K562 (cell line): Measurements from ENCODE around the gene CREM. TPM values are rescaled to one million over a fixed set of nuclear protein-coding genes. Genes with fewer than 3 reads are reported as not detected.

Source experiments
- ATAC-seq: fragments of 200-7000 bp; cut with Tn5 transposase; 3 replicates; pipeline ENCODE4 v1.9.1; 2020; ENCODE audit warnings: moderate library complexity
- BruUV-seq: library from RNA; stranded (reverse); fragments of 400-500 nt; replicated peaks from 2 replicates; lab custom pipeline; 2021; lab: Mats Ljungman, UMichigan
- CTCF ChIA-PET: fragments of 300-600 bp; formaldehyde crosslinking; extraction: SDS; loops from one replicate; lab custom pipeline; 2021; ENCODE audit warnings: low intra/inter-chr PET ratio; lab: Yijun Ruan, JAX
- POLR2A ChIA-PET: fragments of 300-600, 350-650 bp; sonication (Branson Sonifier 250); formaldehyde crosslinking; extraction: SDS; loops from one replicate; lab custom pipeline; 2021; ENCODE audit warnings: antibody characterized with exemption, inconsistent platforms; lab: Yijun Ruan, JAX
- DNase-seq, 4 experiments: peaks; one replicate each; pipeline versions ENCODE4 v3.0.0 to v3.0.0-alpha.2; 2011 to 2018; ENCODE audit warnings: low spot score in 3 of 4, mixed read lengths in 3 of 4; ENCODE audit errors: extremely low read depth in 1 of 4
- FAIRE-seq: peaks from 2 replicates; lab custom pipeline; 2011; peaks lifted over from hg19 to GRCh38; lab: Jason Lieb, UNC
- H2AFZ ChIP-seq: 2 replicates; pipeline ENCODE4 v1.6.0; 2011; ENCODE audit warnings: low read depth, low read length, control low read depth, inconsistent platforms
- H3K27ac ChIP-seq: fragments of 200-600 bp; 3 replicates; pipeline ENCODE4 v1.8.0; 2011; ENCODE audit warnings: low read depth, mild to moderate bottlenecking, control low read depth, inconsistent platforms, low read length, moderate library complexity, mixed read lengths; ENCODE audit errors: extremely low read depth
- H3K27me3 ChIP-seq, 2 experiments: fragments of 300-600 bp in 1 of 2; 2 replicates in 1 of 2; 3 replicates in 1 of 2; pipeline versions ENCODE4 v1.6.0 to v1.8.0; 2011; ENCODE audit warnings: inconsistent platforms in 2 of 2, low read length in 2 of 2, mild to moderate bottlenecking in 1 of 2, mixed read lengths in 1 of 2, moderate library complexity in 1 of 2; ENCODE audit not compliant: control insufficient read depth in 2 of 2, insufficient read depth in 2 of 2
- H3K36me3 ChIP-seq: fragments of 300-600 bp; 3 replicates; pipeline ENCODE4 v1.8.0; 2011; ENCODE audit warnings: mild to moderate bottlenecking, low read length, inconsistent platforms; ENCODE audit not compliant: control insufficient read depth, insufficient read depth
- H3K4me1 ChIP-seq, 2 experiments: fragments of 200-600 bp in 1 of 2; replicated peaks in 1 of 2; 2 replicates in 1 of 2; 3 replicates in 1 of 2; pipeline versions ENCODE4 v1.5.1 to v1.8.0; 2011; ENCODE audit warnings: inconsistent platforms in 2 of 2, low read length in 2 of 2, mild to moderate bottlenecking in 1 of 2, mixed read lengths in 1 of 2, moderate library complexity in 1 of 2; ENCODE audit not compliant: control insufficient read depth in 2 of 2, insufficient read depth in 2 of 2
- H3K4me2 ChIP-seq: 2 replicates; pipeline ENCODE4 v1.6.1; 2011; ENCODE audit warnings: low read length, control low read depth, inconsistent platforms, mixed read lengths; ENCODE audit not compliant: insufficient read depth
- H3K4me3 ChIP-seq: fragments of 200-600 bp; sonication (generic), shearing (Covaris generic); 2 replicates; pipeline ENCODE4 v1.5.1; 2016; ENCODE audit warnings: control low read depth, inconsistent platforms
- H3K79me2 ChIP-seq: fragments of 200-600 bp; 3 replicates; pipeline ENCODE4 v1.8.0; 2011; ENCODE audit warnings: low read length, inconsistent platforms; ENCODE audit not compliant: control insufficient read depth, insufficient read depth
- H3K9ac ChIP-seq, 2 experiments: 2 replicates each; pipeline versions ENCODE4 v1.6.0 to v1.6.1; 2011; ENCODE audit warnings: low read depth in 2 of 2, low read length in 2 of 2, control low read depth in 1 of 2, inconsistent platforms in 1 of 2, mild to moderate bottlenecking in 1 of 2, mixed read lengths in 1 of 2; ENCODE audit not compliant: insufficient read depth in 1 of 2
- H3K9me1 ChIP-seq: one replicate; pipeline ENCODE4 v1.6.0; 2011; ENCODE audit warnings: inconsistent platforms, mild to moderate bottlenecking, low read length, moderate library complexity; ENCODE audit not compliant: control insufficient read depth, insufficient read depth
- H3K9me3 ChIP-seq: replicated peaks from 2 replicates; pipeline ENCODE4 v1.5.1; 2011; ENCODE audit warnings: low read depth, low read length, inconsistent platforms; ENCODE audit not compliant: control insufficient read depth, insufficient read depth
- H4K20me1 ChIP-seq: replicated peaks from 2 replicates; pipeline ENCODE4 v1.6.1; 2011; ENCODE audit warnings: low read length, inconsistent platforms, mixed read lengths; ENCODE audit not compliant: control insufficient read depth, insufficient read depth
- CEBPG ChIP-seq, 3 experiments: fragments of 200-800 bp in 1 of 3; sonication (Bioruptor generic) in 1 of 3; sonication (generic) in 1 of 3; formaldehyde crosslinking in 1 of 3; IDR thresholded peaks in 2 of 3; conservative IDR thresholded peaks in 1 of 3; 2 replicates each; pipeline versions ENCODE4 v1.6.1 to v1.8.0; 2016 to 2022; ENCODE audit warnings: missing compliant biosample characterization in 2 of 3, missing genetic modification characterization in 2 of 3, mild to moderate bottlenecking in 1 of 3, missing genetic modification reagents in 1 of 3
- CTCF ChIP-seq, 3 experiments: IDR thresholded peaks in 2 of 3; conservative IDR thresholded peaks in 1 of 3; 2 replicates each; pipeline ENCODE4 v1.5.1; 2011 to 2012; ENCODE audit warnings: low read length in 3 of 3, mild to moderate bottlenecking in 3 of 3, control low read depth in 2 of 3, improper control_type of control experiment in 1 of 3, inconsistent platforms in 1 of 3, low read depth in 1 of 3, mixed read lengths in 1 of 3, moderate library complexity in 1 of 3; ENCODE audit not compliant: insufficient read depth in 2 of 3
- FUS ChIP-seq: fragments of 200-400 bp; formaldehyde crosslinking; optimal IDR thresholded peaks from 2 replicates; pipeline ENCODE3; 2017; ENCODE audit warnings: low read depth, low read length
- GATAD2B ChIP-seq: fragments of 450-650 bp; IDR thresholded peaks from 2 replicates; pipeline ENCODE4 v1.6.1; 2017; ENCODE audit warnings: mild to moderate bottlenecking, borderline replicate concordance
- MAX ChIP-seq: sonication (generic); formaldehyde crosslinking; IDR thresholded peaks from 2 replicates; pipeline ENCODE4 v1.9.0; 2022; ENCODE audit warnings: mild to moderate bottlenecking, missing genetic modification reagents
- NBN ChIP-seq: fragments of 450-650 bp; IDR thresholded peaks from 2 replicates; pipeline ENCODE4 v1.6.1; 2016; ENCODE audit warnings: low read depth, mild to moderate bottlenecking
- NFRKB ChIP-seq: fragments of 450-650 bp; IDR thresholded peaks from 2 replicates; pipeline ENCODE4 v1.6.1; 2016; ENCODE audit warnings: low read depth
- SAFB2 ChIP-seq: fragments of 200-400 bp; formaldehyde crosslinking; IDR thresholded peaks from 2 replicates; pipeline ENCODE4 v1.6.1; 2018; ENCODE audit warnings: borderline replicate concordance, low read length, low read depth, moderate library complexity; ENCODE audit not compliant: severe bottlenecking
- SMARCA5 ChIP-seq: fragments of 450-650 bp; IDR thresholded peaks from 2 replicates; pipeline ENCODE4 v1.6.1; 2016
- ZNF212 ChIP-seq: fragments of 450-650 bp; formaldehyde crosslinking; IDR thresholded peaks from 2 replicates; pipeline ENCODE4 v1.4.0; 2020; ENCODE audit warnings: mild to moderate bottlenecking
- ZNF584 ChIP-seq: fragments of 200-800 bp; sonication (Bioruptor generic); IDR thresholded peaks from 2 replicates; pipeline ENCODE4 v1.6.1; 2016; ENCODE audit warnings: low read depth, mild to moderate bottlenecking, missing genetic modification characterization, missing compliant biosample characterization
- WGBS: fragments of 100-300 bp; shearing (Covaris generic); methylation state at CpG from one replicate; pipeline ENCODE4 v1.1.6; 2016; ENCODE audit warnings: low coverage, mixed read lengths; ENCODE audit not compliant: insufficient coverage; ENCODE audit errors: missing lambda C conversion rate; 5-methylcytosine and 5-hydroxymethylcytosine counted together
- in situ Hi-C: fragments of 300-500 bp; cut with MboI; formaldehyde crosslinking; loops from 4 replicates; pipeline ENCODE4 v1.15.0; 2018; ENCODE audit warnings: inconsistent platforms, mixed read lengths
- intact Hi-C: fragments of 100-400 bp; cut with micrococcal nuclease; formaldehyde crosslinking; loops from 2 replicates; pipeline ENCODE4 v1.14.2; 2022
- polyA plus RNA-seq, 8 experiments: library from polyadenylated mRNA; depleted of rRNA in 4 of 8; stranded (reverse) in 5 of 8; unstranded in 3 of 8; fragments of >200 nt; fragmentation: Nextera tagmentation in 2 of 8; fragmentation: Illumina TruSeq in 1 of 8; extraction: Ambion mirVana in 2 of 8; extraction: Trizol in 1 of 8; gene quantifications; 2 replicates each; pipeline versions ENCODE4 v1.2.1 to v1.2.3, GENCODE V29; 2011 to 2014; ENCODE audit warnings: inconsistent platforms in 1 of 8, missing spikeins in 1 of 8
- total RNA-seq, 7 experiments: library from RNA; depleted of rRNA in 6 of 7; stranded (reverse); fragments of >200 nt in 6 of 7; fragmentation: Illumina TruSeq in 2 of 7; extraction: Trizol in 2 of 7; gene quantifications; 2 replicates each; pipeline versions ENCODE4 v1.2.1 to v1.2.3, GENCODE V29; 2011 to 2021; ENCODE audit warnings: low replicate concordance in 1 of 7
- TF ChIP-seq, protein P1 (sequence below): fragments of 250-450 bp; sonication (Bioruptor Pico); IDR thresholded peaks from 2 replicates; pipeline ENCODE4 v1.4.0; 2020
- TF ChIP-seq, protein P2 (sequence below): sonication (generic); formaldehyde crosslinking; IDR thresholded peaks from 2 replicates; pipeline ENCODE4 v1.8.1; 2022; ENCODE audit warnings: missing genetic modification reagents

CREM gene
- total and polyA plus RNA-seq, 9 of the 15 experiments (the other 6 are each of a cell fraction or from before 2014, with no cell fraction given): 39.1 to 70.2 (median 48.3) TPM

- TF ChIP-seq FUS (no peak), CEBPG (CRISPR knock-in tag; IDR thresholded peaks at IDR 0.05) (no peak), CEBPG (tag; conservative IDR thresholded peaks at IDR 0.05 in 1 of 2, IDR thresholded peaks at IDR 0.05 in 1 of 2) (no peak)
- TF ChIP-seq, protein P1, sequence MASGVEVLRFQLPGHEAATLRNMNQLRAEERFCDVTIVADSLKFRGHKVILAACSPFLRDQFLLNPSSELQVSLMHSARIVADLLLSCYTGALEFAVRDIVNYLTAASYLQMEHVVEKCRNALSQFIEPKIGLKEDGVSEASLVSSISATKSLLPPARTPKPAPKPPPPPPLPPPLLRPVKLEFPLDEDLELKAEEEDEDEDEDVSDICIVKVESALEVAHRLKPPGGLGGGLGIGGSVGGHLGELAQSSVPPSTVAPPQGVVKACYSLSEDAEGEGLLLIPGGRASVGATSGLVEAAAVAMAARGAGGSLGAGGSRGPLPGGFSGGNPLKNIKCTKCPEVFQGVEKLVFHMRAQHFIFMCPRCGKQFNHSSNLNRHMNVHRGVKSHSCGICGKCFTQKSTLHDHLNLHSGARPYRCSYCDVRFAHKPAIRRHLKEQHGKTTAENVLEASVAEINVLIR (CRISPR knock-in tag): peak; percentile 82
Measured at GRCh38 chr10:35194906-35195305, 68.3 kb downstream of the CREM start (continued).

DNA sequence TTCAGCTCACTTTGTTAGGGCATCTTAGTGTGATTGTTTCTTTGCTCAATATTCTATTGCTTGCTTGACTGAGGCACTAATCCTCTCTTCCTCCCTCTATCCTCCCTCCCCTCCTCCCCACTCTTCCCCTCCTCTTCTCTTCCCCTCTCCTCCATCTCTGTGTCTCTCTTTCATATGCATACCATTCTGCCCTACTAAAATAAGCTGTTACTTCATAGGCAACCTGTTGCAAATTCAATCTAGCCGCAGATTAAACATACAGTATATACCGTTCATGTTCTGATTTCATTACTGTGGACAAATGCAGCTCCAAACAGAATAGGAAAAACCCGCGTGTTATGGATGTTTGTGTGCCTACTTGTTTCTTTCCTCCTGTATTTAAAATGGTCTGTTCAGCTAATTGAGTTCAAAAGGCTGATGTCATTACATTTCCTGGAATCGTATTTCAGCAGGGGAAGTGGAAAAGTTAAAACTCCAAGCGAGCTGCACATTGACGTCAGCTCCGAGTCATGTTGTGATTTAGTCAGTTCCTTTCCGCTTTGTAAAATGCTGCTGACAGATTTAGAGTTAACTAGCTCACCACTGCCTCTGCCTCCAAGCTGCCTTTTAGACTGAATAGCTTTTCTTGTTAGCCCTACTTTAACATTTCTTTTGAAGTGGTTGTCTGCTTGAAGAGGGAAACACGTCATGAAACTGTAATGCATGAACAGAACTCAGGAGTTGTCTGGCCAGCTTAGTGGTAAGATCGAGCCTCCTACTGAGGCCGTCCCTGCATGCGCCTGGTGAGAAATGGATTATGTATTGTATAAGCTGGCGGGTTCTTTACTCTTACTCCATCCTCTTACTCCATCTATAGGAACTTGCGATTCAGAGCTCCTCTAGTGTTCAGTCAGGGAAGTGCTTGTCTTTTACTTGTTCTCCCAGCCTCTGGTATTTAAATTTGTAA lies 69.0 kb downstream of the CREM start:
- peak overlapping the region; percentile 45 to 73; a peak in 3 of 4 replicates for H3K9ac ChIP-seq
- in situ Hi-C loops: no loop called here
- H3K9me1 ChIP-seq: no peaks in the 10 kb centered on the region
- ATAC-seq (peak; percentile 89), FAIRE-seq (peak; percentile 94), DNase-seq (peak; percentile 46 to 88 (median 56))
- peak overlapping the region; percentile 38 for H3K4me3 ChIP-seq
- no peaks in the 10 kb centered on the region for H3K36me3 ChIP-seq
- ChIA-PET CTCF (interaction anchor here (1.0 to 1.2 kb wide), 3 partner anchors 67 to 69 kb away, joined by 3 to 7 read pairs (median 5); no protein-coding TSS in a partner anchor), POLR2A (interaction anchor here (0.5 to 2.4 kb wide), 21 partner anchors 9 to 1592 kb away, joined by 3 to 24 read pairs (median 4); partner anchors contain the start of genes CREM and CUL2)
- TSS peak; percentile 60 for BruUV-seq
- peak overlapping the region; percentile 87 for H3K27ac ChIP-seq
- peaks cover 0 to 23% of the 10 kb centered on the region in 2 experiments; a peak in 4 of 5 replicates for H3K4me1 ChIP-seq
- peak overlapping the region; percentile 86 for H3K4me2 ChIP-seq
- no peaks in the 10 kb centered on the region for H3K27me3 ChIP-seq
- no peaks in the 10 kb centered on the region for H3K9me3 ChIP-seq
- no peaks in the 10 kb centered on the region for H4K20me1 ChIP-seq
- H2AFZ ChIP-seq: peak overlapping the region; percentile 94
- H3K79me2 ChIP-seq: no peaks in the 10 kb centered on the region
- WGBS: 2% methylated on average over 15 of the region's 15 CpGs
- intact Hi-C loops: loop anchor here (1.0 kb wide), 1 partner anchor 69 kb away; the partner anchor contains the start of gene CREM
- TF ChIP-seq NFRKB (peak; percentile 87), NBN (peak; percentile 94), ZNF212 (CRISPR knock-in tag) (no peak), CTCF (IDR thresholded peaks at IDR 0.05 in 2 of 3, conservative IDR thresholded peaks at IDR 0.05 in 1 of 3; ENCODE audit: insufficient read depth in 2 of 3, low read depth in 1 of 3, low read length in 3 of 3) (peak; percentile 82 to 83 (median 83)), GATAD2B (no peak), SAFB2 (no peak), MAX (no peak), ZNF584 (CRISPR knock-in tag) (0 out of 2 replicates have a peak, but pooled peaks have one; percentile 12), SMARCA5 (peak; percentile 55; the same call in 1 of the 2 replicates)
- TF ChIP-seq, protein P2, sequence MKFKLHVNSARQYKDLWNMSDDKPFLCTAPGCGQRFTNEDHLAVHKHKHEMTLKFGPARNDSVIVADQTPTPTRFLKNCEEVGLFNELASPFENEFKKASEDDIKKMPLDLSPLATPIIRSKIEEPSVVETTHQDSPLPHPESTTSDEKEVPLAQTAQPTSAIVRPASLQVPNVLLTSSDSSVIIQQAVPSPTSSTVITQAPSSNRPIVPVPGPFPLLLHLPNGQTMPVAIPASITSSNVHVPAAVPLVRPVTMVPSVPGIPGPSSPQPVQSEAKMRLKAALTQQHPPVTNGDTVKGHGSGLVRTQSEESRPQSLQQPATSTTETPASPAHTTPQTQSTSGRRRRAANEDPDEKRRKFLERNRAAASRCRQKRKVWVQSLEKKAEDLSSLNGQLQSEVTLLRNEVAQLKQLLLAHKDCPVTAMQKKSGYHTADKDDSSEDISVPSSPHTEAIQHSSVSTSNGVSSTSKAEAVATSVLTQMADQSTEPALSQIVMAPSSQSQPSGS (CRISPR knock-in tag): peak; percentile 78; the same call in 1 of the 2 replicates
